GM12872 (cell line): Measurements from ENCODE around the gene ICE2.

Experiments
- CTCF ChIP-seq: IDR thresholded peaks from 3 replicates; pipeline ENCODE4 v1.5.1; 2011; ENCODE audit warnings: low read depth, mild to moderate bottlenecking, low read length, moderate library complexity; ENCODE audit not compliant: insufficient read depth

The ICE2 gene

GRCh38 chr15:60476713-60477112, 2.2 kb downstream of the ICE2 start:
- no peak for TF ChIP-seq CTCF

DNA sequence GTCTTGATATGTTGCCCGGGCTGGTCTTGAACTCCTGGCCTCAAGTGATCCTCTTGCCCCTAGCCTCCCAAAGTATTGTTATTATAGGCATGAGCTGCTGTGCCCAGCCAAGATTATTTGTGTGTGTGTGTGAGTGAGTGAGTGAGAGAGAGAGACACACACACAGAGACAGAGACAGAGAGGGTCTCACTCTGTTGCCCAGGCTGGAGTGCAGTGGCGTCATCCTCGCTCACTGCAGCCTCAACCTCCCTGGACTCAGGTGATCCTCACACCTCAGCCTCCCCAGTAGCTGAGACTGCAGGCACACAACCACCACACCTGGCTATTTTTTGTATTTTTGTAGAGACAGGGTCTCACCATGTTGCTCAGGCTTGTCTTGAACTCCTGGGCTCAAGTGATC, 5.8 kb downstream of the ICE2 start:
- TF ChIP-seq CTCF: no peak

DNA sequence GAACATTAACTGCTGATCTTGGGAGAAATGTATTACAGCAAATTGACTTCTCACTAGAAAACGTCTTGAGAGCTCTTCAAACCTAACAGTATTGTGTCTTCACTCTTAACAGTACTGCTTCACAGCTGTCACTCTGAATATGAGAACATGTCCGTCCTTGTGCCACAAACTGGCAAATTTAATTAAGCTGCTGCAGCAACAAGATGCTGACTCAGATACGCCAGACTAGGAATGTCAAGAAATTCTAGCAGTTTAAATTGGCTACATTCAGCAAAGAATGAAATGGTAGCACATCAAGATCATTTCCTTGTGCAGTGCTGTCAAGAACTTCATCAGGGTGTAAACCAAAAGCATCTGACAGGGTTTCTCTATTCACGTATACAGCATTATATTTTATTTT, 7.6 kb downstream of the ICE2 start:
- no peak for TF ChIP-seq CTCF

GRCh38 chr15:60469893-60470641, 8.9 kb downstream of the ICE2 start:
- TF ChIP-seq CTCF: no peak

DNA sequence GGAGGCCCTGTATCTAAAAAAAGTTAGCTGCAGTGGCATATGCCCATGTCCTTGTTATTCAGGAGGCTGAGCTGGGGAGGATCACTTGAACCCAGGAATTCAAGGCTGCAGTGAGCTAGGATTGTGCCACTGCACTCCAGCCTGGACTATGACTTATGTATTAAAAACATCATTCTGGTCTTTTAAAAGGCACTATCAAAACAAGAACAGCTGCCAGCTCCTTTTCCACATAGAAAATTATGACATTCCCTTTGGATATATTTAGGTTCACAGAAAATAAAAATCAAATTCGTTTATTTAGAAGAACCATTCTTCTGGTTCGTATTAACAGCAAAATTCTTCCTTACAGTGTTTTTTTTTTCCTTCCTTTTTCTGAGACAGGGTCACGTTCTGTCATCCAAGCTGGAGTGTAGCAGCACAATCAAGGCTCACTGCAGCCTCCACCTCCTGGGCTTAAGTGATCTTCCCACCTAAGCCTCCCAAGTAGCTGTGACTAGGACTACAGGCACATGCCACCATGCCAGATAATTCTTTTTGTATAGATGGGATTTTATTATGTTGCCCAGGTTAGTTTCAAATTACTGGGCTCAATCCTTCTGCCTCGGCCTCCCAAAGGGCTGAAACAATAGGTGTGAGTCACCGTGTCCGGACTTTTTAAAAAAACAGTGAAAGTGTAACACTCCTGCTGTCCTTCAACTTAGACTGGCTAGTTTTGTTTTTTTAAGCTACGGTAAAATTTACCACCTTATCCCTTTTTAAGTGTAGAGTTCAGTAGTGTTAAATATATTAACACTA, 13.9 kb downstream of the ICE2 start:
- no peak for TF ChIP-seq CTCF

- no peak for TF ChIP-seq CTCF
These were observed 16.9 kb downstream of the ICE2 start for GRCh38 chr15:60462027-60462426.

- TF ChIP-seq CTCF: no peak
These were observed 18.0 kb downstream of the ICE2 start for GRCh38 chr15:60460931-60461330.
